Mesodermal cell (in vitro differentiated cells): ENCODE results near the gene AAGAB.

Experiments
- H3K27ac ChIP-seq: 2 replicates; pipeline ENCODE4 v1.7.0; 2013; ENCODE audit warnings: mild to moderate bottlenecking, low read depth, low read length, moderate library complexity; ENCODE audit not compliant: severe bottlenecking
- H3K36me3 ChIP-seq: 2 replicates; pipeline ENCODE4 v1.7.1; 2013; ENCODE audit warnings: mild to moderate bottlenecking, low read length, moderate library complexity; ENCODE audit not compliant: control insufficient read depth, insufficient read depth
- H3K4me1 ChIP-seq: one replicate; pipeline ENCODE4 v1.7.1; 2013; ENCODE audit warnings: mild to moderate bottlenecking, low read length; ENCODE audit not compliant: insufficient read depth, control insufficient read depth, poor library complexity, severe bottlenecking
- H3K4me3 ChIP-seq: 2 replicates; pipeline ENCODE4 v1.7.0; 2013; ENCODE audit warnings: low read length, control low read depth, mild to moderate bottlenecking; ENCODE audit not compliant: insufficient read depth, poor library complexity, severe bottlenecking; ENCODE audit errors: extremely low read depth
- H3K9me3 ChIP-seq: 2 replicates; pipeline ENCODE4 v1.7.1; 2013; ENCODE audit warnings: mild to moderate bottlenecking, low read length, moderate library complexity; ENCODE audit not compliant: control insufficient read depth
- WGBS, 2 experiments: methylation state at CpG; one replicate each; pipeline ENCODE4 v1.1.5; 2013; ENCODE audit warnings: missing lambda C conversion rate in 2 of 2; ENCODE audit not compliant: insufficient coverage in 2 of 2; 5-methylcytosine and 5-hydroxymethylcytosine counted together

The AAGAB gene

GRCh38 chr15:67187351-67187854 lies 67.1 kb downstream of the AAGAB start:
- H3K4me1 ChIP-seq = peaks cover 3% of the 10 kb centered on the region
- peaks cover 88% of the 10 kb centered on the region for H3K36me3 ChIP-seq
- no peak overlapping the region for H3K27ac ChIP-seq
- WGBS, 2 experiments = 94 to 97% methylated on average over 12 of the region's 12 CpGs
- no peak overlapping the region for H3K4me3 ChIP-seq
- H3K9me3 ChIP-seq = no peaks in the 10 kb centered on the region

- peaks cover 93% of the 10 kb centered on the region for H3K36me3 ChIP-seq
- H3K9me3 ChIP-seq = no peaks in the 10 kb centered on the region
- 97% methylated on average over 4 of the region's 4 CpGs; no CpG with 5 or more reads in 1 of the 2 experiments for WGBS, 2 experiments
- no peak overlapping the region for H3K27ac ChIP-seq
- no peak overlapping the region for H3K4me3 ChIP-seq
- H3K4me1 ChIP-seq = peaks cover 3% of the 10 kb centered on the region
Observed at GRCh38 chr15:67186688-67187087, 67.8 kb downstream of the AAGAB start.

GRCh38 chr15:67186226-67186649 lies 68.2 kb downstream of the AAGAB start:
- Histone ChIP-seq H3K9me3 (no peaks in the 10 kb centered on the region), H3K36me3 (peaks cover 89% of the 10 kb centered on the region), H3K4me1 (peaks cover 3% of the 10 kb centered on the region), H3K27ac (no peak overlapping the region), H3K4me3 (no peak overlapping the region)
- WGBS, 2 experiments = 96 to 98% methylated on average over 3 to 4 of the region's 6 CpGs

DNA sequence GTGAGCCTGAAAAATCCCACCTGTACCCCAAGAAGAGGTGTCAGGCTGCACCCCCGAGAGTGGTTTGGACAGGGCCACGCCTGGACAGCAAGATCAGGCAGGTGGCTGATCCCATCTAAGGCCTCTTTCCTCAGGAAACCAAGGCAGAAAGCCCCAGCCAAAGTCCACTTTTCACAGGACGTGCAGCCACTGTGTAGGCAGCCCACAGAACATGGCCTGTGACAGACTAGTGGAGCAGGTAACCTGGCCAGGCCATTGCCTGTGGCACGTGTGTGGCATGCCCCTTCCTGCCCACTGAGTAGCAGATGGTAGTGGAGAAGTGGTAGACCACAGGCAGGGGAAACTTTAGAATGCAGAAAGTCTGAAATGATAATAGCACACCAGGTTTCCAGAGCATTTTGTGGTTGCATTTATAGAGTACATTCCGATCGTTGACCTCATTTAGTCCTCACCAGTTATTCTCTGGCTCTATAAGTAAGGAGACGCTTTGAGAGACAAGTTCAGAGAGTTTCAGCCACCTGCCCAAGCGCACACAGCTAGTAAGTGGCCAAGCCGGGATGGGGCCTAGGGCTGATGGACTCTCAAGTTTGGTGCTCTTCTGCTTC lies 68.7 kb downstream of the AAGAB start:
- Histone ChIP-seq H3K27ac (no peak overlapping the region), H3K9me3 (no peaks in the 10 kb centered on the region), H3K4me3 (no peak overlapping the region), H3K4me1 (peaks cover 3% of the 10 kb centered on the region), H3K36me3 (peaks cover 89% of the 10 kb centered on the region)
- WGBS, 2 experiments = 91 to 97% methylated on average over 7 to 9 of the region's 9 CpGs

DNA sequence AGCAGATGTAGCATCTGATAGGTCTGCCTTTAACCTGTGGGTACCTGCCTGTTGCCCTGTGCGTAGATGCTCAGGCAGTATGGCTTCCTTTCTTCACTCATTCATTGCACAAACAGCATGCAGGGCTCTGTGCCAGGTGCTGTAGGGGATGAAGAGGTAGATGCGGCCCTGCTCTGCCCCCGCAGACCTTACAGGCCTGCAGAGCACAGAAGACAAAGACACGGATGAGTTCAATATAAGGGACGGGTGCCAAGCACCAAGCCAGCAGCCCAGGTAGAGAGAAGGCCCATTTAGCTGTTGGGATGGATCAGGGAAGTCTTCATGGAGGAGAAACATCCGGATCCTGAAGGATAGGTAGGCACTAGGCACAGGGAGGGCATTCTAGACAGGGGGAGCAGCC lies 69.4 kb downstream of the AAGAB start:
- H3K9me3 ChIP-seq = no peaks in the 10 kb centered on the region
- no peak overlapping the region for H3K27ac ChIP-seq
- peaks cover 89% of the 10 kb centered on the region for H3K36me3 ChIP-seq
- 85 to 95% methylated on average over 5 to 6 of the region's 6 CpGs for WGBS, 2 experiments
- H3K4me3 ChIP-seq = no peak overlapping the region
- H3K4me1 ChIP-seq = peaks cover 6% of the 10 kb centered on the region

- Histone ChIP-seq H3K4me1 (peaks cover 10% of the 10 kb centered on the region), H3K9me3 (no peaks in the 10 kb centered on the region), H3K4me3 (no peak overlapping the region), H3K36me3 (peaks cover 89% of the 10 kb centered on the region), H3K27ac (no peak overlapping the region)
- WGBS, 2 experiments = 97 to 99% methylated on average over 17 to 18 of the region's 18 CpGs
Observed at GRCh38 chr15:67184208-67184925, 70.1 kb downstream of the AAGAB start.

DNA sequence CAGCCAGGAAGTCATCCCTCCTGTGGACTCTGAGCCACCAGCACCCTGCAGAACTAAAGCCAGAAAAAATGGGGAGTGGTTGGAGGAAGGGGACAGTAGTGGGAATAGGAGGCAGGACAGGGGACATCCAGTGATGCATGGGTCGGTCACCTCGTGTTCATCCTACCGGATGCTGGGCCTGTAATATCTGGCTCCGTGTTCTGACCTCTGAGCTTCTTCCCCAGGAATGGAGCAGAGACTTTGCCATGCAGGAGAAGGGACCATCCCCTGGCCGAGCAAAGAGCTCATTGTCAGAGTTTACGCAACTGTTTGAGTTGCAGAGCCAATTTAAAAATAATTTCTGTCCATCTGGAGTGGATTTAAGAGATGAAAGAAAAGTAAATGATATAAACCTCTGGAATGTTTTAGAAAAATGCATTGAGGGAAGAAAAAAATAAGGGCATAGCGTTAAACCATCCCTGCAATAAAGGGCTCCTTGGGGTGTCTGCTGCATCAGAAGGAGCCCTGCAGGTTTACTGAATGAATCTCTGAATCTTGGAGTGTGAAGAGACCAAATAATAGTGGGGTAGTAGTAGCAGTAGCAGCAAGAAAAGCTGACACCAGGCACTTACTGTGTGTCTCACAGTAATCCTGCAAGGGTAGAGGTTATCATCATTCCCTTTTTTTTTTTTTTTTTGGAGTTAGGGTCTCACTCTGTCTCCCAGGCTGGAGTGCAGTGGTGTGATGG lies 70.9 kb downstream of the AAGAB start:
- H3K9me3 ChIP-seq = no peaks in the 10 kb centered on the region
- no peak overlapping the region for H3K27ac ChIP-seq
- H3K4me3 ChIP-seq = no peak overlapping the region
- H3K36me3 ChIP-seq = peaks cover 86% of the 10 kb centered on the region
- 94 to 97% methylated on average over 7 of the region's 7 CpGs for WGBS, 2 experiments
- H3K4me1 ChIP-seq = peaks cover 13% of the 10 kb centered on the region

DNA sequence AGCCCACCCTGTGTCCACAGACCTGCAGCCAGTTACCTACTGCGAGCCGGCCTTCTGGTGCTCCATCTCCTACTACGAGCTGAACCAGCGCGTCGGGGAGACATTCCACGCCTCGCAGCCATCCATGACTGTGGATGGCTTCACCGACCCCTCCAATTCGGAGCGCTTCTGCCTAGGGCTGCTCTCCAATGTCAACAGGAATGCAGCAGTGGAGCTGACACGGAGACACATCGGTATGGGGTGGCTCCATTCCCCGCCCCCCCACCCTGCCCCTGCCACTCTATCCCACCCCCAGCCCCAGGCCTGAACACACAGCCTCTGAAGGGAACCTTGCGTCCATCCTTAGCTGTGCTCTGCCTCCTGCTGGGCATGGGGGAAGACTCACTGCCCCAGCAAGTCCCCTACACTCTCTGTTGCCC lies 73.2 kb downstream of the AAGAB start:
- Histone ChIP-seq H3K4me1 (peaks cover 30% of the 10 kb centered on the region), H3K27ac (no peak overlapping the region), H3K36me3 (peaks cover 72% of the 10 kb centered on the region), H3K4me3 (no peak overlapping the region), H3K9me3 (no peaks in the 10 kb centered on the region)
- 92 to 94% methylated on average over 11 to 13 of the region's 15 CpGs for WGBS, 2 experiments

- H3K9me3 ChIP-seq = no peaks in the 10 kb centered on the region
- H3K36me3 ChIP-seq = peaks cover 69% of the 10 kb centered on the region
Observed at GRCh38 chr15:67180514-67181191, 73.8 kb downstream of the AAGAB start.

DNA sequence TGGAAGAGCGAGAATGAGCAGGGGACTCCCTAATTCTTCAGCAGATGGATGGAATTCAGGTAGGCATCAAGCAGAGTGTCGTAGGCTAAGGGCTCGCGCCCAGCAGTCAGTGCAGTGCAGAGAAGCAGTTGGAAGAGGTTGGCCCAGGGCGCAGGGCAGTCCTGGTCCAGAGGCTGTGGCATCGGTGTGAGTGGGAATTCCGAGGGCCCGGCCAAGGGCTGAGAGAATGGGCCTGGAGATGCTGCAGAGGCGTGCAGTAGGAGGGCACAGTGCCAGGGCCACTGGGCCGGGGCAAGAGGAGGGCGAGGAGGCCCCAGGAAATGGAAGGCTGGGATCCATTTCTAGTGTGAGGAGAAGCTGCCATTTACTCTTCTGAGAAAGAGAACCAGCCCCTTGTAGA lies 74.4 kb downstream of the AAGAB start:
- no peak overlapping the region for H3K4me3 ChIP-seq
- H3K4me1 ChIP-seq = peaks cover 42% of the 10 kb centered on the region
- no peak overlapping the region for H3K27ac ChIP-seq
- no peaks in the 10 kb centered on the region for H3K9me3 ChIP-seq
- H3K36me3 ChIP-seq = peaks cover 64% of the 10 kb centered on the region
- WGBS, 2 experiments = 94 to 99% methylated on average over 11 of the region's 11 CpGs

More at GRCh38 chr15:67180514-67181191, 73.8 kb downstream of the AAGAB start:
- Histone ChIP-seq H3K27ac (no peak overlapping the region), H3K4me1 (peaks cover 36% of the 10 kb centered on the region), H3K4me3 (no peak overlapping the region)
- WGBS, 2 experiments = 96 to 98% methylated on average over 7 to 9 of the region's 10 CpGs
